OCI-LY1 (cell line): ENCODE results near the gene SPRN.

Source experiments
- EZH2 ChIP-seq: fragments of 200-600 bp; sonication (generic), shearing (Covaris generic); IDR thresholded peaks from 2 replicates; pipeline ENCODE4 v1.8.0; 2017; ENCODE audit warnings: borderline replicate concordance, mixed run types, mild to moderate bottlenecking, antibody characterized with exemption, low read length, moderate library complexity, mixed read lengths
- TF ChIP-seq, protein P1 (sequence below): fragments of 200-600 bp; sonication (generic), shearing (Covaris generic); IDR thresholded peaks from 2 replicates; pipeline ENCODE4 v1.5.1; 2017; ENCODE audit warnings: mild to moderate bottlenecking, antibody characterized with exemption, low read length, moderate library complexity, mixed read lengths

DNA sequence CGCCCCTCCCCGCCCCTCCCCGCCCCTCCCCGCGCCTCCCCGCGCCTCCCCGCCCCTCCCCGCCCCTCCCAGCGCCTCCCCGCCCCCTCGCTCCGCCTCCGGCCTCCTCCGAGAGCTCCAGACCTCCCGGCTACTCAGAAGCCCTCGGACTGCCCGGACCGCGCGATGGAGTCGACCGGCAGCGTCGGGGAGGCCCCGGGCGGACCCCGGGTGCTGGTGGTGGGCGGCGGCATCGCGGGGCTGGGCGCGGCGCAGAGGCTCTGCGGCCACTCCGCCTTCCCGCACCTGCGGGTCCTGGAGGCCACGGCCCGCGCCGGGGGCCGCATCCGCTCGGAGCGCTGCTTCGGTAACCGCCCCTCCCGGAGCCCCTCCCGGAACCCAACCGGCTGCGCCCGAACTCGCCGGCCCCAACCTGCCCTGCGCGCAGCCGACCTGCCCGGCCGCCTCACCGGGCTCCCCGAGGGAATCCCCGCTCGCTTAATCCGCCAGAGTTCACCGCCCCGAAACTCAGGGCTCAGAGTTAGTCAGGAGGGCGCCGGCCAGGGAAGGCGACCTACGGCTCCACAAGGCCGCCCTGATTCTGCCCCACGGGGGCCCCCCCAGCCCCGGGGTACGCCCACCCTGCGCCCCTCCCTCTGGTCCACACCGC is 45.1 kb downstream of the SPRN start, which contains the start of gene PAOX:
- TF ChIP-seq, protein P1, sequence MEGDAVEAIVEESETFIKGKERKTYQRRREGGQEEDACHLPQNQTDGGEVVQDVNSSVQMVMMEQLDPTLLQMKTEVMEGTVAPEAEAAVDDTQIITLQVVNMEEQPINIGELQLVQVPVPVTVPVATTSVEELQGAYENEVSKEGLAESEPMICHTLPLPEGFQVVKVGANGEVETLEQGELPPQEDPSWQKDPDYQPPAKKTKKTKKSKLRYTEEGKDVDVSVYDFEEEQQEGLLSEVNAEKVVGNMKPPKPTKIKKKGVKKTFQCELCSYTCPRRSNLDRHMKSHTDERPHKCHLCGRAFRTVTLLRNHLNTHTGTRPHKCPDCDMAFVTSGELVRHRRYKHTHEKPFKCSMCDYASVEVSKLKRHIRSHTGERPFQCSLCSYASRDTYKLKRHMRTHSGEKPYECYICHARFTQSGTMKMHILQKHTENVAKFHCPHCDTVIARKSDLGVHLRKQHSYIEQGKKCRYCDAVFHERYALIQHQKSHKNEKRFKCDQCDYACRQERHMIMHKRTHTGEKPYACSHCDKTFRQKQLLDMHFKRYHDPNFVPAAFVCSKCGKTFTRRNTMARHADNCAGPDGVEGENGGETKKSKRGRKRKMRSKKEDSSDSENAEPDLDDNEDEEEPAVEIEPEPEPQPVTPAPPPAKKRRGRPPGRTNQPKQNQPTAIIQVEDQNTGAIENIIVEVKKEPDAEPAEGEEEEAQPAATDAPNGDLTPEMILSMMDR = no peak
- TF ChIP-seq EZH2 = no peak
